Activated CD4-positive, alpha-beta T cell treated with anti-CD3 and anti-CD28 coated beads, Interleukin-2, amount 50 U/mL, for 48 hours (primary cell): ENCODE data around the gene SHROOM3.
A peak's percentile ranks its signal among the peaks of the same experiment; 100 is the strongest.

ENCODE experiments used
- DNase-seq, 2 experiments: peaks; one replicate each; pipeline ENCODE4 v3.0.0-alpha.2; 2020

Gene SHROOM3

DNA sequence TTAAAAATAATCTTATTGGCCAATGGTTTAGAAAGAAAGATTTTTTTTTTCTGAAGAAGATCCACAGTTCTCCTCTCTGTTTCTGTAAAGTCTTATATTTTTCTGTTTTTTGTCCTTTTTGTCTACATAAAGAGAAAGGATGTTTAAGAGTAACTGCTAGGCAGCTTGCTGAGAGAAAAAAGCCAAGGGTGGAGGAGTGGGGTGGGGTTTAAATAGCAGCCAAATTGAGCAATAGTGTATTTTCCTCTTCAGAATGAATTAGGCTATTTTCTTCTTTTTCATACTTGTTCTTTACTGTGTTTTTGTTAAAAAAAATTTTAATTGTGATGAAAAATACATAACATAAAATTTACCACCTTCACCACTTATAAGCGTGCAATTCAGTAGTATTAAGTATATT, 238.3 kb downstream of the SHROOM3 start:
- DNase-seq, result no peak

DNA sequence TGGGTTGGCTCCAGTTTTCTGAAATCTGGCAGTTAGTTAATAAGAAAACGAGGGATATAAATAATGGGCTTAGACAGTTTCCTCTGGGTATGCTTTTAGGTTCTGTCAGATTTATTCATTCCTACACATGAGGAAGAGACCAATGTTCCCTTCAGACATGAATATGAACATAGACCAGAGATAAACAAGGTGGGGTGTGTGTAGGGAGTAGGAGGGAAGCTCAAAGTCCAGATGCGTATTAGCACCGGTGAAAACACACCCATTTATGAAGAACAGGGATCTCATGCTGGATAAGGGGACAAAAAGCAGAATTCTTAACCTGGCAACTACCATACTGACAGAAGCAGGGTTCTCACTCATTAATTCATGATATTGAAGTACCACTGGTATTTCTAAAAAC, 240.0 kb downstream of the SHROOM3 start:
- DNase-seq, result no peak

DNA sequence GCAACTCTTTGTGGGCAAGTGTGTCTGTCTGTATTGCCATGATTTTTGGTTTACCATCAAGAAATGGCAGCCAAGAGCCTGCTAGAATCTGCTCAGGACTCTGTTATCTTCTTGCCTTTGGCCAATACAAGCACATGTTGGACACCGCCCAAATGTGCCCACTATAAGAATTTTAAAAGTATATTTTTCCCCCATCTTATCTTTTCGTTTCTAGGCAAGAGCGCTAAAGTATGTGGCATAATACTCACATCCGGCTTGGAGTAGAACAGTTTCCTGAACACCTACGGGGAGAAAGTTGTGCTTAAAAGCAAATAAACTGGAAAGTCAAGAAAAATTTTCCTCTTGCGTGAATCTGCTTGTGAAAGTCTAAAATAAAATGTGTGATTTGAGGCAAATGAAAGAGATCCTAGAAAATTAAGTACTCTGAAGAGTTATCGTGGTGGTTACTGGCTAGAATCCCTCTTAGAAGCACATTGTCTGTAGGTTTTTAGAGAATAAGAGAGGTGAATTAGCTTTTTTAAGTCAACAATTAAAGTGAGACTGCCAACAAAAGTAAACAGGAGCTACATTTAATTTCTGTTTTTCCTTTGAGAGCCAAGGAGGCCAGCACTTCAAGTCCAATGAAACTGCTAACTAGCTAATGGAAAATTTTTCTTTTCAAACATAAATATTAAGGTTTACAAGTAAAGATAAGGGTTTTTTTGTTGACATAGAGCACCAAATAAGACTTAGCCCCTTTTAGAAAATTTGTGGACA, 242.7 kb downstream of the SHROOM3 start:
- DNase-seq, result no peak

DNA sequence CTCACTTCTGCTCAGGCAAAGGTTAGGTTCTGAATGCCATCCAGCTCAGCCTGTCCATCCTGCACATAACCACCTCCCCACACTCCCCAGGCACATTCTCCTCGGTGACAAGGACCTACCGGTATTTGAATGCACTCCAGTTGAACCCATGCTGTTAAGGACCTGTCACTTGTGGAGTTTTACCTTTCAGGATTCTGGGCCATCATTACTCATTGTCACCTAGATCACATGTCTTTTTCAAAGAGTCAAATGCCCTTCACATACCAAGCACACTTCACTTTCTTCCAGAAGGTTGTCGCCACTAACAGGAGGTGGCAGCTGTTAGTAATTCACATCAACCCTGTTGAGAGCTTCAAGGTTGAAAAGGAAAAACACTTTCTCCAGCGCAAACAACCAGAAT, 244.7 kb downstream of the SHROOM3 start:
- DNase-seq, result no peak

DNA sequence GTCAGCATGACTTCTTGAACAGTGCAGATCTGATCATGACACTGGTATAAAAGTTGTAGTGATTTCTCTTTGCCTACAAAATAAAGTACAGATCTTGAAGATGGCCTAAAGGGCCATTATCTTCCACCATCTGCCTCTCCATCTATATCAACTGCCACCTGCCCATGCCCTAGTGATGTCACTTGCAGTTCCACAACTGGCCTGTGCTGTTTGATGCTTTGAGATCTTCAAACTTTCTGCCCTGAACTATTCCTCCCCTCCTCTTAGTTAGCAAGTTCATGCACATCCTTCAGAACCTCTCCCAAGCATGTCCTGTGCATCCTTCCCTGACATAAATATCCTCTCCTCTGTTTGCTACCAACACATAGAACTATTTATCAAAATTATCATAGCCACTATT, 245.9 kb downstream of the SHROOM3 start:
- DNase-seq, result no peak

DNA sequence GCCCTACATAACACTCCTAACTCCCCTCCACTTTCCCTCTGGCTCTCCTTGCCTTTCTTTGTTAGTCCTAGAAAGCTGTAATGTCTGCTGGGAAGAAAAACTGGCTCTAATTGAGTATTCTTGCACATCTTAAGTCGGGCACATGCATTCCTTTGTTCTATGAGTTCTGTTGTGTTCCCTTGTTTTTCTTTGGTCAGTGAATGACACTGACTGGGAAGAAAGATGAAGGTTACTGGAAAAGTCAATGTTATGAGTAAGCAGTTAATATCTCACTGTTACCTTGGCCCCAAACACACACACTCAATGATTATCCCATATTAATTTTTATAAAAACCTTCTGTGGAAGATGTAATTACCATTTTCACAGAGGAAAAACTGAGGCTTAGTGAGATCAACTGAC, 247.0 kb downstream of the SHROOM3 start:
- DNase-seq, result no peak

DNA sequence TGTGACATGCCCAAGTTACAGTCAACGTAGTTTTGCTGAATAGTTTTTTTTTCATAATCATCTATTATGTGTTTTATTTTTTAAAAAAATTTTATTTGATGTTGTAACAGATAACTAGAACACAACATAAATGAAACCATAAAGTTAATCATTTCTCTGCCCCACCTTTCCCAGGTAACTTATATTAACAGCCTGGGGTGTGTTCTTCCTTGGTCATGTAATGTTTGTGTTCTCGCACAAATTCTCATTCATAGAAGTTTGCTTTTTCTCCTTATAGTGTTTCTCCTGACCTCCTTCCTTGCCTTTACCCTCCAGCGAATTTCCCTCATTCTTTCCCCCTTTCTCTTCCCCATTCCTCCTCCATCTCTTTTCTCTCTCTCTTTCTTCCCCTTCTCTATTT, 248.1 kb downstream of the SHROOM3 start:
- no peak for DNase-seq

DNA sequence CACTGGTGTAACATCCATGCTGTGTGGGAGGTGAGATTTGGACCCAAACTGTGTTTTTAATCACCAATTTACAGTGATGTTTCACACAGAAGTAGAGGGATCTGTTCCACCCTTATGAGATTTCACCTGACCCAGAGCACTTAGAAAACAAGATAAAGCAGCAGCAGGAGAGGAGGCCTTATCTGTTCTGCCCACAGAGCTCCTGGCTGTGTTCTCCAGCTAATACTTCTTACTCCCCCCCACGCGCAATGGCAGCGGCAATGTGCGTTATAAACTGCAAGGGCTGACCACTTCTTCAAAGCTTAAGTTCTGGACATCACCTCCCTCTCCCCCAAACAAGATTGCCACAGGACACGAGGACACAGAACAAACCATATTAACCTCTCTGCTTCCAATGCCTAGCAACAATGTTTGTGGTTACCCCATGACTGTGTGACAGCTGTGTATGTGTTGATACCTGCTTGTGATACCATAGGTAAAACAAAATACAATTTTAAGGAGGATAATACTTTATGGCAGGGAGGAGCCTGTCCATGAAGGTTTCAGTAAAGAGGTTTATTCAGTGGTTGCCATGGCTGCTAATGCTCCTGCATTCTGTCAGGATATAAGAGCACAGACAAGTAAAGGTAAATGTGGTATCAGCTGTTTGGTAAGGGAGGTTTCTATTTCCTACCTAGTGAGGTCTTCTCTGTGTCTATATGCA, 252.9 kb downstream of the SHROOM3 start:
- no peak for DNase-seq

DNA sequence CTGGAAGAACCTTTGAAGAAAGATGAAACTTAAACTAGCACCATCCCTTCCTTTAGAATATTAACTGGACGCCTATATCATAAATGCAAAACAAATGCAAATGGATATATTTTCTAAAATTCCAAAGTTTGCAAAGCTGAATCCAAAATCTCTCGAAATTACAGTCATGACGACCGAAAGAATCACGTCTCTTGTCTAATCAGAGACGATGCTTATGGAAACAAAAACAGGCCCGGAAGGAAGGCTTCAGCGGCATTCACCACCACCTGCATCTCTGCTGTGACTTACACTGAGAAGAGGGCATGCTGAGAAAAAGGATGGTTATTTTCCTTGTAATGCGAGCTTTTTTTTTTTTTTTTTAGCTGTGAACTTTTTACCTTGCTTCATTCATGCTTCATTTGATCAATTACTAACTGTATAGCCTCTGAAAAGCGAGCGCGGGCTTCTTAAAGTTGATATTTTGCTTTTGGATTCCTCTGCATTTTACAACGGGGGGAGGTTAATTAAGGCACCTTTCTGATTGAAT, 253.7 kb downstream of the SHROOM3 start:
- DNase-seq, result no peak

DNA sequence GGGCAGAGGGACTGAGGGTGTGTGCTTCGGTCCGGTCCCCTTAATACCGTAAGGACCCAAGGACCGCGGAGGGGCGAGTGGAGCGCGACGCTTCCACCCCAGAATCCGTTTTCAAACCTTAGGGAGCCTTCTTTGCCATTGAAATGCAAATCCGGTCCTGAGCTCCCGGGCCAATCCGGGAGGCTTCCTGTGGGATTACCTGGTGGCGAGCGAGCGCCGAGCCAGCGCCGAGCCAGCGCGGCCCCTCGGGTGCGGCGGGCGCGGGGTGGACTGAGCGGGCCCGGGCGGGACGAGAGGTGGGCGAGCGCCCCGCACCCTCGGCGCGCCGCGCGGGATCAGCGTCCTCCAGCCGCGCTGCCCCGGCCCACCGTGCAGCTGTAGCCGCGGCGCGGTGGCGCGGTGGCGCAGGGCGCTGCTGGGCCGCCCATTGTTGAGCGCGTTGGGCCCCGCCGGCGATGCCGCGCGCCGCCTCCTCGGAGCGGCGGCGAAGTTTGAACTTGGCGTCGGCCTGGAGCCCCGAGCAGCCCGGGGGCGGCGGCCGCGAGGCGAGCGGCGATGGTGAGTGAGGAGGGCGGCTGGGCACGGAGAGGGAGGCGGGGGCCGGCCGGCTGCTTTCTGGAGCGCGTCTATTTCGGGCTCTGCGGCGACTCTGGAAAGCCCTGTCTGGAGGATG, 254.3 kb downstream of the SHROOM3 start:
- peak; percentile 13 to 26 for DNase-seq

DNA sequence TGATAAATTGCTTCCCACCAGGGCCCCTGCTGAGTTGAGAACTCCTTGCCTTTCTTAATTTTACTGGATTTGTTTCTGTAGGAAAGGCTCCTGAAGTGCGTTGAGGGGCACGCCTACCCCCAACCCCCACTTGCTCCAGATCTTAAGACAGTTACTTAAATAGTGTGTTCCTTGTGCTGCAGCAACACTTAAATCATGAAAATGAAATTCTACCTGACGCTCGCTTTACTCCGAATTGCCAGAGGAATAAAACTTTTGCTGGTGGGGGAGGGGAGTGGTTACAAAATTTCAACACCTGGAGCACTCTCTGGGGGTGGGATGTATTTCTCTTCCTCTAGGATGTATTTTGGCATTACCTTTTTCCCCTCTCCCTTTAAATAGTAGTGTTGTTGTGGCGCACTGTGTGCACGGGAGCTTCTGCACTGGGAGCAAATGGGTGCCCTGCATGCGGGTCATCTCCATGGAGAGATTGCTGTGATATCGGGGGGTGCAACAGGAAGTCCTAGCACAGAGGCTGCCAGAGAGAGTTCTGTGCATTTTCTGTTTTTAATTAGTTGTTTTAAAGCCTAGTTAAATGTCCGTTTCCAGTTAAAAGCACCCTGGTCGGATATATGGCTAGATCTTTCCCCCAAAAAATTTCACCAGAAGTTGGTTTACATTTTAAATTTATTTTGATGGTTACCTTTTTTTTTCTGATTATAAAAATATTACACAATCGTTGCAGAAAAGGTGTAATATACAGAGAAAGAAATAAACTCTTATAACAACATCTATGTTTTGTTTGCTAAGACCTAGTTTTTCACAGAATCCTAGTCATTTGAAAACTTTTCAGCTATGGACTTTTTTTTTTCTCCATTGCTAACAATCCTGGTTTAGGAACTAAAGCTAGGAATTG, 255.2 kb downstream of the SHROOM3 start:
- no peak for DNase-seq

DNA sequence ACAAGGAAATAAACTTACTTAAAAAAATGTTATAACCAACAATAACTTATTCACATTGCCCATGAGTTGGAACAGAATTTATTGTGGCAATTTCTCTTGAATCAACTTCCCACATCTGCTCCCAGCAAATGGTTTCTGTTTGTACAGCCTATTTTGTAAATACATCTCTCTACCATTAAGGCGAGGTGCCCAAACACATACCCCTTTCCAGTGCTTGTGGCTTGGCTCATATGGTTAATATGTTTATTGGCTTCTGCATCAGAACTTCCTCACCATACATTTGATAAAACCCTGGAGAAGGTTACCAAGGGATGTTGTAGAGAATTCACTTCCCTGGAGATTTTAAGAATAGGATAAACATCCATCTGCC, 255.9 kb downstream of the SHROOM3 start:
- no peak for DNase-seq

DNA sequence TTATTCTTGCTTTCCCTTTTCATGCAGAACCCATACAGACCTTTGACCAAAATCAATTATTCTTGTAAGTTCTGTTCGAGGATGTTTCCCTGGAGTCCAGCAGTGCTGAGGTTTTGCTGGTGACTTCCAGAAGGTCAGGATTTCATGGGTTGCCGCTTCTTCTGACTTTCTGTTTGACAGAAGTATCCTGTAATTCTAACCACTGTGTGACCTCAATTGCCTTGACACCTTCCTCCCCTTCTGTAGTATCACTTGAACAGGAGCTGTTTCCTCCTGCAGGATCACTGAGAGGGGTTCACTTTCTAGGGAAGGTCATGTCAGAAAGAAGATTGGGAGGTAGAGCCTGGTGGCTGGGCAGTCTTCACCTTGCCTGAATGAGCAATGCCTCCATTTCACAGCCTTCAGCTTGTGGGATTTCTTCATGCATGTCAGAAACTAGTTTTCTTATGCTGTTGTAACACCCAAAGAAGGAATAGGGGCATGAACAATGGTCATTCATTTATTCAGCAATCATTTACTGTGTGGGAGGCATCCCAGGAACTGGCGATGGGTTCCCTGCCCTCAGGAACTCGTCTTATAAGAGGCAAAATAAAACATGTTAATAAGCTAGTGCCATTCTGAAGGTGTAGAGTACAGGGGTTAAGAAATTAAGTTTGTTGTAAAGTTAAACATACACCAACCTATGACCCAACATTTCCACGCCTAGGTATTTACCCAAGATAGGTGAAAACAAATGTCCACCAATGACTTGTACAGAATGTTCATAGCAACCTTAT, 257.0 kb downstream of the SHROOM3 start:
- no peak for DNase-seq

DNA sequence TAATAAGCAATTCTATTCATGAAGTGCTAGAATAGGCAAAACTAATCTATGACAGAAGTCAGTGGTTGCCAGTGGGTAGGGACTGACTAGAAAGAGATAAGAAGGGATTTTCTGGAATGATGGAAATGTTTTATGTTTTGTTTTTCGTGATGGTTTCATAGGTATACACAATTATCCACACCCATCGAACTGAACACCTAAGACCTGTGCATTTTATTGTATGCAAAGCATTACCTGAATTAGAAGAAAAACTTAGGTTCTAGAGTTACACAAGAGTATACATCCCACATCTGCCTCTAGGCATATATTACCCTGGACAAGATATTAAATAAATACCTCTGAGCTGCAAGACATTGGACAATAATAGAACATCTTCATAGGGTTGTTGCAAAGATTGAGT, 257.7 kb downstream of the SHROOM3 start:
- no peak for DNase-seq

DNA sequence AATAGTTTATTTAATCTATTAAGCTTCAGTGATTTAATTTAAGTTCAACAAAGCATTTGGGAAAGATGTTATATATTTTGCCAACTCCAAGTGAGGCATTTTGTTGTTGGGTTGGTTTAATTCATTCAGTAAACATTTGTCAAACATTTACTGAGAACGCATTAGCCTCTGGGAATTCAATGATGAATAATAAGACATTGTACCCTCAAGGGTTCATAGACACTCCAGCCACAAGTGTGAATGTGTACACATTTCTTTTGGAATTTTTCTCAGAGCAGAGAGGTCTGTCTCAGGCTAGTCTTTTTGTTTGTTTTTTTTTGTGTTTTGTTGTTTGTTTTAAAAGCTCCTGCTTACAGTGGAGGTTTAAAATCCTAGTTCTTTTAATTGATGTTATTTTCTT, 259.0 kb downstream of the SHROOM3 start:
- DNase-seq, result no peak

DNA sequence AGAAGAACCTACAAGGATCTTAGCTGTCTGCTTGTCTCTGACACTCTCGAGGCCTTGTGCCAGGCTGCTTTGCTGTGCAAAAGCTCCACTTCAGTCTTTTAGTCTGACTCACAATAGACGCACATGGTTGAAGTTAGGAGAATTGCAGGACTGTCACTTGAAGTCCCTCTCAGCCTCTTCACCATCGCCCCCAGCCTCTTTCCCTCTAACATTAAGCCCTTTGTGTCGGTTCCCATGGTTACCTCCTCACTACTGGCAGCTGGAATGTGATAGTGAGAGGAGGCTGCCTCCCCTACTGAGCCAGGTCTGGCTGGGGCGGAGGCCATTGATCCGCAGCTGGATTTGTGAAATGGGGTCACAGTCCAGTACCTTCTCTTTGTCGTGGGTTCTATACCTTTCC, 261.1 kb downstream of the SHROOM3 start:
- no peak for DNase-seq

DNA sequence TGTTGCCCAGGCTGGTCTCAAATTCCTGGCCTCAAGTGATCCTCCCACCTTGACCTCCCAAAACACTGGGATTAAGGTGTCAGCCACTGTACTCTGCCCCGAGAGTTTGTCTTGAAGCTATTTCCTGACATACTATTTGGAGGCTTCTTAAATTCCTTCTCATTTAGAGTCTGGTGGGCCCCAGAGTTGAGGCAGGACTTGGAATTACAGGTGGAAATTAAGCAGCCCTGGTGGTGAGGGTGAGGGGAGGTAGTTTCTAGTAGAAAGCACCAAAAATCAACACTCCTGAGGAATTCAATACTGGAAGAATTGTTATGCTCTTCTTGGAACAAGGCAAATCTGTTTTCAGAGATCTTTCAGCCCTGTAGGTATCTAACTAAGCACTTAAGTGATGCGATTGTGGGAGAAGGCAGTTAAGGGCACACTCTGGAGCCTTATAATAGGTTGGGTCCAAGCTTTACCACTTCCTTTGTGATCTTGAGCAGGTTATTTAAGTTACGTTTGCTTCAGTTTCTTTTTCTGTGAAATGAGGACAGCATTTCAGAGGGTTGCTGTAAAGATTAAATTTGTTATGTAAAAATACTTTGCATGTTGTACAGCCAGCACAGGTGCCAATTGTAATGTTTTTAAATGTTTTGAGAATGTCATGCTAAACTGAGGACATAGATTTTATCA, 262.2 kb downstream of the SHROOM3 start:
- DNase-seq, result no peak

DNA sequence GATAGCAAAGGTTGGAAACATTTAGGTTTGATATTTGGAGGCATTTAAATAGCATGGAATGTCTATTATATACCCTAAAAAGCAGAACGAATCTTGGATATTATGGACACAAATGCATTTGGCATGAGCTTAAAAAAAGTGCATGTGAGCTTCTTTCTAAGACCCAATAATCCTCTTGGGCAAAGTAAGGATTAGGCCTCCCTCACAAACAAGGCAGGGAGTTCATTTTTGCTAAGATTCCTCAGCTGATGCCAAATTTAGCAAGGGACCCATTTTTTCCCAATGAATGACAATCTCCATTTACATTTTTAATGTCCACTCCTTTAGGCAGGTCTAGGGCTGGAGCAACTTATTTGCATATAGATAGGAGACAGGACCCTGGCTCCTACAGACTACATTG, 263.1 kb downstream of the SHROOM3 start:
- DNase-seq, result no peak

DNA sequence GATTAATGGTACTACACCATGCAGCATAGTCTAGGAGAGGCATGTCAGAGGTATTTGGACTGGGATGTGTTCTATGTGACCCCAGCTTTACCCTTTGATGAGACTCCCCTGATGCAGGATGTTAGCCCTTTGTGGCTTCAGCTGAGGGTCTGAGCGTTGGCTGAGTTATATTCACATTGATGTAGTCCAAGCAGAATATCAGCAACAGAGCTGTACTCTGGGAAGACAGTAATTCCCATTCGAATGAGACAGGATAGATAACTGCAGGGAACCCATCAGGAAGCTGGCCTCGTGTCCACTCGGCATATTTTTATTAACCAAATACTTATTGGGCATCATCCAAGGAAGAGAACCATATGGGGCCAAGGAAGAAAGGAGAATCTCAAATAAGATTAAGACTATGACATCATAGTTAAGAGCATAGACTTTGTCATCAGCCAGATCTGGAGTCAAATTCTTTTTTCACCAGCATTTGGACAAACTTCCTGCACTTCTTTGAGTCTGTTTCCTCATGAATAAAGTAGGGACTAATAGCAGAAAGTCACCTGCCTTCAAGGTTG, 264.8 kb downstream of the SHROOM3 start:
- no peak for DNase-seq

DNA sequence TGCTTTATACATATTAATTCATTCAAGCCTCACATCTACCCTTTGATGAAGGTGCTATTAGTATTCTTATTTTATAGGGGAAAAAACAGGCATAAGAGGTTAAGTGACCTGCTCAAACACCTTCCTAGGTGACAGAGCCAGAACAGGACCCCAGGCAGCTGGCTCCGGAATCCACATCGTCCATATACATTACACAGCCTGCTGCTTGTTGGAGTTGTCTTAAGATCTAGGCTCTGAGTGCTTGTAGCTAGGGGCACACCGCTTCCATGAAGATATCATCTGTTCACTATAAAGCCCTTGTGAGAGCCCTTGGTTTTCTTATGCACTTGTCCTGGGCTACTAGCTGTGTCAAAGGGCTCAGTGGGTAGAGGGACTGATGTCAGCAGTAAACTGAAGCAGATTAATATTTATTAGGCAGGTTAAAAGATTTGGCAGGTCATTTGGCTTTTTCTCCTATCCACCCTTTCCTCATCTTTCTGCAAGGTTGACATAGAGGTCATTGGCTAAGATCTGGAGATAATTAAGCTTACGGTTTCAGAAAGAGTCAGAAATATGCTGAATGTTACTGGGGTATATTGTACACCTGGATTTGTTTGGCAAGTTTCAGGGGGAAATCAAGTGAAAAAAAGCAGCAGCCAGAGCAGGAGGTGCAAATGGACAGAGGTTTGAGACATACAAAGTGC, 267.6 kb downstream of the SHROOM3 start:
- no peak for DNase-seq

DNA sequence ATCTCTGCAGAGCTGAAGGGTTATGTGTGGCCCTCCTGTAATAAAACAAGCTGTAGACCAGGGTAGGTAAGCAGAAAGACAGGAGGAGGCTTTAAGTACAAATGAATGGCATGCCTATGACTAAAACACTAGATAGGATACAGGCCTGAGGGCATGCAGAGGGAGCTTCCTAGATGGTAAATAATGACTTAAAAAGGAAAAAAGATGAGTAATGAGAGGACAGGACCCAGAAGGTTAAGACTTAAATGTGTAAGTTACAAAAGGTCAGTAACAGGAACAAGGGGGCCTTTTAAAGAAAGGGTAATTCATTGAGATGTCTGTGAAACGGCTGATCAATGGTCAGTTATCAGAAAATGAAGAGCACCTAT, 268.1 kb downstream of the SHROOM3 start:
- no peak for DNase-seq
